ENCODE measurements around the gene PSMD8. TPM values are rescaled to one million over a fixed set of nuclear protein-coding genes. Genes with fewer than 3 reads are reported as not detected.

PSMD8 gene
- total and polyA plus RNA-seq, 2 of the 8 experiments (the other 6 are each of a cell fraction or from before 2014, with no cell fraction given), result 170 to 486 TPM

- H2AFZ ChIP-seq (ENCODE audit: low read length), result no peak overlapping the region
These were observed 15.9 kb downstream of the PSMD8 start for GRCh38 chr19:38389957-38390924.

More at GRCh38 chr19:38389957-38390924, 15.9 kb downstream of the PSMD8 start:
- Histone ChIP-seq H3K18ac (ENCODE audit: extremely low read depth, low read length) (no peak overlapping the region; the same call in none of the 2 replicates), H3K79me2 (ENCODE audit: control insufficient read depth in 1 of 2, insufficient read depth in 2 of 2, low read length in 2 of 2) (peaks cover 0 to 7% of the 10 kb centered on the region in 2 experiments; a peak in 2 of 4 replicates), H3K23ac (ENCODE audit: insufficient read length) (no peak overlapping the region), H3K14ac (ENCODE audit: insufficient read length) (no peak overlapping the region), H3K9ac (replicated peaks in 1 of 4; ENCODE audit: extremely low read depth in 1 of 4, low read depth in 3 of 4, low read length in 3 of 4) (peak overlapping the region in 1 of 4 experiments; percentile 34; a peak in 1 of 7 replicates), H2BK120ac (replicated peaks; ENCODE audit: low read depth, low read length) (peak overlapping the region; percentile 81), H4K91ac (replicated peaks; ENCODE audit: insufficient read length, low read length) (peak overlapping the region; percentile 99), H2AK5ac (ENCODE audit: low read depth, low read length) (0 out of 2 replicates have a peak overlapping the region, but pooled peaks have one; percentile 41), H3K4ac (replicated peaks; ENCODE audit: insufficient read length, low read depth, low read length) (no peak overlapping the region), H3K36me3 (ENCODE audit: control insufficient read depth in 2 of 4, insufficient read depth in 4 of 4, low read length in 3 of 4) (peaks cover 2 to 14% (median 5%) of the 10 kb centered on the region in 4 experiments; a peak in 2 of 8 replicates), H4K5ac (ENCODE audit: insufficient read length, low read depth, low read length) (no peak overlapping the region), H2BK12ac (ENCODE audit: low read depth, low read length) (peak overlapping the region; percentile 70; the same call in 1 of the 2 replicates), H3K9me3 (ENCODE audit: insufficient read depth in 2 of 2, low read depth in 1 of 2, low read length in 1 of 2) (no peaks in the 10 kb centered on the region), H3K27ac (ENCODE audit: low read depth, low read length) (no peak overlapping the region), H2BK20ac (ENCODE audit: low read length) (no peak overlapping the region), H2BK15ac (ENCODE audit: low read length) (peak overlapping the region; percentile 66), H3K4me1 (replicated peaks in 1 of 4; ENCODE audit: control insufficient read depth in 3 of 4, insufficient read depth in 4 of 4, low read length in 3 of 4) (peaks cover 10 to 22% (median 14%) of the 10 kb centered on the region in 4 experiments), H3K27me3 (replicated peaks in 1 of 4; ENCODE audit: control insufficient read depth in 3 of 4, extremely low read depth in 1 of 4, insufficient read depth in 3 of 4, low read length in 3 of 4) (no peaks in the 10 kb centered on the region; a peak in 2 of 7 replicates), H3K56ac (replicated peaks; ENCODE audit: insufficient read length, low read depth, low read length) (no peak overlapping the region), H2BK5ac (ENCODE audit: low read depth, low read length) (peak overlapping the region; percentile 86; the same call in 1 of the 2 replicates), H4K8ac (ENCODE audit: extremely low read depth, insufficient read depth, low read length) (peak overlapping the region; percentile 28; the same call in 1 of the 2 replicates), H3K23me2 (ENCODE audit: low read depth, low read length) (peaks cover 12% of the 10 kb centered on the region), H4K20me1 (replicated peaks in 1 of 2; ENCODE audit: control insufficient read depth in 1 of 2, insufficient read depth in 2 of 2, low read length in 2 of 2) (peaks cover 0 to 3% of the 10 kb centered on the region in 2 experiments), H3K4me2 (ENCODE audit: insufficient read depth in 1 of 2, low read depth in 2 of 2, low read length in 2 of 2) (peak overlapping the region; percentile 86 to 92), H3K79me1 (ENCODE audit: low read depth, low read length) (peaks cover 4% of the 10 kb centered on the region; the same call in 1 of the 2 replicates), H3K4me3 (ENCODE audit: extremely low read depth in 1 of 4, insufficient read depth in 2 of 4, low read depth in 3 of 4, low read length in 4 of 4) (peak overlapping the region; percentile 29 to 95 (median 68))
- FAIRE-seq, result no peak
- ChIA-PET POLR2A (ENCODE audit: partially characterized antibody) (interaction anchor here (0.6 to 4.3 kb wide), 7 partner anchors 11 to 165 kb away, joined by 3 to 38 read pairs (median 3); partner anchors contain the start of genes FAM98C, PSMD8 and RASGRP4), CTCF (ENCODE audit: partially characterized antibody) (interaction anchor here (0.6 to 0.8 kb wide), 2 partner anchors 24 to 79 kb away, joined by 3 read pairs; no protein-coding TSS in a partner anchor)
- WGBS, 2 experiments (ENCODE audit: extremely low coverage in 1 of 2, insufficient coverage in 1 of 2, insufficient read length in 1 of 2, insufficient replicate concordance in 2 of 2, low coverage in 1 of 2, low lambda C conversion rate in 2 of 2, missing lambda C conversion rate in 1 of 2), result 58% methylated on average over 5 of the region's 22 CpGs; no CpG with 5 or more reads in 1 of the 2 experiments
- no peak for DNase-seq (ENCODE audit: low read depth in 1 of 2, low spot score in 2 of 2)
- TF ChIP-seq EP300 (IDR thresholded peaks at IDR 0.05; ENCODE audit: borderline replicate concordance in 1 of 2, low read depth in 2 of 2, low read length in 2 of 2) (peak in 1 of 2 experiments; percentile 88; a peak in 1 of 3 replicates), SRF (IDR thresholded peaks at IDR 0.05; ENCODE audit: low read depth, low read length) (no peak)

Data from H1 (cell line).